ENCODE data around the gene HOXB3. TPM values are rescaled to one million over a fixed set of nuclear protein-coding genes. Genes with fewer than 3 reads are reported as not detected.

HOXB3 gene
- total and polyA plus RNA-seq, 2 donors (not counting 1 experiment from before 2014, with no cell fraction given), result 15.7 to 28.6 TPM

DNA sequence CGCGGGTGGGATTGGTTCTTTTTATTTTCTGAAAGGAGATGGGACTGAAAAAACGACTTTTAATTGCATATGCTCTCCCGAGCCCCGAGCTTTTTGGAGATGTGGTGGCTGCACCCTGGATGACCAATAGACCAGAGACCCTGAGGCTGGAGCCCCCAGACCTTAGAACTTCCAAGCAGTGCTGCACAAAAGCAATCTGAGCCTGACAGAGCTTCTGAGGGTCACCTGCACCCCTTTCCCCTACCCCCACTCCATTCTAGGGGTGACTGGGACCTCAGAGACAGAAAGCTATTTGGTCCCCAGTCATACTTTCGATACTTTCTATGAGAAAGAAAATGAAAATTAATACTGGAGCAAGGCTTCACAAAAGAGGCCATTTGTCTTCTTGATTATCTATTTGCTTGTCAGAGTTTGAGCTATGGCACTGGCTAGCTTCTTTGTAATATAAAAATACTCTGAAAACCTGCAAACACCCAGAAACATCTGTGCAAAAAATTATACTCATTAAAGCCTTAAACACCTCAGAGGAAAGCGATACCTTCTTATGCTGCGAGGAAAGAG lies 15.5 kb downstream of the HOXB3 start:
- DNase-seq (ENCODE audit: low read depth in 2 of 2), result no peak
- no peaks in the 10 kb centered on the region for H3K9me3 ChIP-seq (ENCODE audit: control insufficient read depth, insufficient read depth, low read depth, low read length)
- no peak overlapping the region for H2AFZ ChIP-seq (ENCODE audit: low read length)
- TF ChIP-seq, protein P1, sequence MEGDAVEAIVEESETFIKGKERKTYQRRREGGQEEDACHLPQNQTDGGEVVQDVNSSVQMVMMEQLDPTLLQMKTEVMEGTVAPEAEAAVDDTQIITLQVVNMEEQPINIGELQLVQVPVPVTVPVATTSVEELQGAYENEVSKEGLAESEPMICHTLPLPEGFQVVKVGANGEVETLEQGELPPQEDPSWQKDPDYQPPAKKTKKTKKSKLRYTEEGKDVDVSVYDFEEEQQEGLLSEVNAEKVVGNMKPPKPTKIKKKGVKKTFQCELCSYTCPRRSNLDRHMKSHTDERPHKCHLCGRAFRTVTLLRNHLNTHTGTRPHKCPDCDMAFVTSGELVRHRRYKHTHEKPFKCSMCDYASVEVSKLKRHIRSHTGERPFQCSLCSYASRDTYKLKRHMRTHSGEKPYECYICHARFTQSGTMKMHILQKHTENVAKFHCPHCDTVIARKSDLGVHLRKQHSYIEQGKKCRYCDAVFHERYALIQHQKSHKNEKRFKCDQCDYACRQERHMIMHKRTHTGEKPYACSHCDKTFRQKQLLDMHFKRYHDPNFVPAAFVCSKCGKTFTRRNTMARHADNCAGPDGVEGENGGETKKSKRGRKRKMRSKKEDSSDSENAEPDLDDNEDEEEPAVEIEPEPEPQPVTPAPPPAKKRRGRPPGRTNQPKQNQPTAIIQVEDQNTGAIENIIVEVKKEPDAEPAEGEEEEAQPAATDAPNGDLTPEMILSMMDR (conservative IDR thresholded peaks at IDR 0.05 in 1 of 2, IDR thresholded peaks at IDR 0.05 in 1 of 2; ENCODE audit: low read depth in 1 of 2, low read length in 2 of 2), result no peak
- no peak for TF ChIP-seq EZH2 (IDR thresholded peaks at IDR 0.05; ENCODE audit: low read length, missing control alignments)
- peak overlapping the region; percentile 25 to 98 (median 60) for H3K4me3 ChIP-seq (replicated peaks in 1 of 4; ENCODE audit: control extremely low read depth in 1 of 4, insufficient read depth in 1 of 4, low read depth in 3 of 4, low read length in 4 of 4)
- peak overlapping the region; percentile 86 for H3K4me2 ChIP-seq (ENCODE audit: extremely low read depth, insufficient read depth, low read length)
- H3K36me3 ChIP-seq (ENCODE audit: control insufficient read depth, insufficient read depth, low read length), result peaks cover 3% of the 10 kb centered on the region
- peak overlapping the region; percentile 98 for H3K27ac ChIP-seq (ENCODE audit: insufficient read depth, low read length)
- H3K27me3 ChIP-seq (ENCODE audit: control insufficient read depth, insufficient read depth, low read length), result no peaks in the 10 kb centered on the region
- H3K79me2 ChIP-seq (ENCODE audit: control insufficient read depth, insufficient read depth, low read length), result peaks cover 99% of the 10 kb centered on the region
- peaks cover 14% of the 10 kb centered on the region for H3K4me1 ChIP-seq (ENCODE audit: control insufficient read depth, extremely low read depth, insufficient read depth, low read length)
- no peaks in the 10 kb centered on the region for H4K20me1 ChIP-seq (ENCODE audit: control insufficient read depth, extremely low read depth, insufficient read depth, low read length)
- no peak overlapping the region for H3K9ac ChIP-seq (ENCODE audit: insufficient read depth, low read length)

DNA sequence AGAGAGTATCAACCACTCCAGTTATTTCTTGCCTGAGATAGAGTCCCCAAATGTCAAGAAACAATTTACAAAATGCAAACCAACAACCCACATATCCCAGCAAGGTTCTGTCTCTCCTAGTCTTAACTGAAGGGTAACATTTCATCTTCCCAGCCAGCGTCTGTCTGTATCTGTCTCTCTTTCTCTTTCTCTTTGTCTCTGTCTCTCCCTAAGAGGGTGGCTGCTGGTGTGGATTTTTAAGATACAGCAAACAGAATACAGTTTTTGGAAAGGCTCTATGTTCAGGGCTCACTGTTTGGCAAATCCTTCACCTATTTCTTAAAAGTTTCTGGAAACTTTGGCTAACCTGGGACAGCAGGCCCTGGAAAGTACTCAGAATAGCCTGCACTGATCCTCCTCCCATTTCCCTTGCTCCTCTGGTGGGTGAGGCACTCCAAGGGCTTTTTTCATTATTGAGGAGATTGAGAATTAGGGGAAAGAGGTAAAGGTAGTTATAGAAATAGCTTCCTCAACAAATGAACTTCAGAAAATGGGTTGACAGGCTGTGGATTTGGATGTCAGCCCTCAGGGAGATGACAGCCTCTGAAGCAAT lies 18.1 kb downstream of the HOXB3 start:
- TF ChIP-seq, protein P1 (conservative IDR thresholded peaks at IDR 0.05 in 1 of 2, IDR thresholded peaks at IDR 0.05 in 1 of 2; ENCODE audit: low read depth in 1 of 2, low read length in 2 of 2), result no peak
- no peak for TF ChIP-seq EZH2 (IDR thresholded peaks at IDR 0.05; ENCODE audit: low read length, missing control alignments)
- H3K4me3 ChIP-seq (replicated peaks in 1 of 4; ENCODE audit: control extremely low read depth in 1 of 4, insufficient read depth in 1 of 4, low read depth in 3 of 4, low read length in 4 of 4), result peak overlapping the region; percentile 44 to 98 (median 64)
- peak overlapping the region; percentile 68 for H3K9ac ChIP-seq (ENCODE audit: insufficient read depth, low read length)
- peaks cover 100% of the 10 kb centered on the region for H3K79me2 ChIP-seq (ENCODE audit: control insufficient read depth, insufficient read depth, low read length)
- no peaks in the 10 kb centered on the region for H3K9me3 ChIP-seq (ENCODE audit: control insufficient read depth, insufficient read depth, low read depth, low read length)
- peak overlapping the region; percentile 86 for H3K4me2 ChIP-seq (ENCODE audit: extremely low read depth, insufficient read depth, low read length)
- H3K27me3 ChIP-seq (ENCODE audit: control insufficient read depth, insufficient read depth, low read length), result no peaks in the 10 kb centered on the region
- H3K4me1 ChIP-seq (ENCODE audit: control insufficient read depth, extremely low read depth, insufficient read depth, low read length), result peaks cover 22% of the 10 kb centered on the region
- no peaks in the 10 kb centered on the region for H4K20me1 ChIP-seq (ENCODE audit: control insufficient read depth, extremely low read depth, insufficient read depth, low read length)
- peak overlapping the region; percentile 98 for H3K27ac ChIP-seq (ENCODE audit: insufficient read depth, low read length)
- peaks cover 6% of the 10 kb centered on the region for H3K36me3 ChIP-seq (ENCODE audit: control insufficient read depth, insufficient read depth, low read length)
- no peak overlapping the region for H2AFZ ChIP-seq (ENCODE audit: low read length)
- no peak for DNase-seq (ENCODE audit: low read depth in 2 of 2)

DNA sequence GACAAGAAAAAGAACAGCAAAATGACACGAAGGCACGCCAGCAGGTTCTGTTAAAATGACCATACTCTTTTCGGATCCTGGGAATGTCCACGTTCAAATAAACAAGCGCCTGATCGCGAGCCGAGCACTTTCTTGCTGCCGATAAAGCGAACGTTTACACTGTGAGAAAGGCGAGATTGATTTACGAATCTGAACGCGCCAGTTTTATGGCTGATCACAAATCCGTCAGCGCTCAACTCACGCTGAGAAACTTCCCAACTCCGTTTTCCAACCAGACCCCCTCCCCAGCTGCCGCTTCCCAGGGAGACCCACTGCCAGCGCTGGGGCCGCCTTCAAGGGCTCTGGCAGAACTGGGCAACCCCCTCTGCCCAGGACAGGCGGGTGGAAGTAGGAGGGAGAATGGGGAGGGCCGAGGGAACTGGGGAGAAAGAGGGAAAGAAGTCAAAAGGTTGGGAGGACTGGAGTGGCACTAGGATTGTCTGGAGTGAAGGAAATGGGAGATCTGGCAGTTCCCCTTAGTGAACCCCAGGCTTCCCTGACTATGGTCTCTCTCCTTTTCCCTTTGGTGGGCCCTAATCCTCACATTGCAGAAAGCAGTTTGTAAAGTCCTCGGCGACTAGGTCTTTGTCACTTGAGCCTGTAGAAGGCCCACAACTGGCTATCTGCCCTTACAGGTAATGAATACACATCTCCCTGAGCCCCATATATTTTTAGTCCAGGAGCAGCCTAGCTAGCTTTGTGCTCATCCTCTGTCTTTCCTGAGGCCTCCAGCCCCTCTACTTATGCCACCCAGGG lies 18.8 kb downstream of the HOXB3 start:
- Histone ChIP-seq H2AFZ (ENCODE audit: low read length) (no peak overlapping the region), H3K4me1 (ENCODE audit: control insufficient read depth, extremely low read depth, insufficient read depth, low read length) (peaks cover 29% of the 10 kb centered on the region), H3K4me2 (ENCODE audit: extremely low read depth, insufficient read depth, low read length) (peak overlapping the region; percentile 86), H3K4me3 (replicated peaks in 1 of 4; ENCODE audit: control extremely low read depth in 1 of 4, insufficient read depth in 1 of 4, low read depth in 3 of 4, low read length in 4 of 4) (peak overlapping the region; percentile 44 to 98 (median 64)), H3K27me3 (ENCODE audit: control insufficient read depth, insufficient read depth, low read length) (no peaks in the 10 kb centered on the region), H3K9ac (ENCODE audit: insufficient read depth, low read length) (peak overlapping the region; percentile 68), H3K27ac (ENCODE audit: insufficient read depth, low read length) (peak overlapping the region; percentile 98), H3K36me3 (ENCODE audit: control insufficient read depth, insufficient read depth, low read length) (peaks cover 8% of the 10 kb centered on the region), H3K9me3 (ENCODE audit: control insufficient read depth, insufficient read depth, low read depth, low read length) (no peaks in the 10 kb centered on the region), H4K20me1 (ENCODE audit: control insufficient read depth, extremely low read depth, insufficient read depth, low read length) (no peaks in the 10 kb centered on the region), H3K79me2 (ENCODE audit: control insufficient read depth, insufficient read depth, low read length) (peaks cover 100% of the 10 kb centered on the region)
- TF ChIP-seq EZH2 (IDR thresholded peaks at IDR 0.05; ENCODE audit: low read length, missing control alignments), result no peak
- TF ChIP-seq, protein P1 (conservative IDR thresholded peaks at IDR 0.05 in 1 of 2, IDR thresholded peaks at IDR 0.05 in 1 of 2; ENCODE audit: low read depth in 1 of 2, low read length in 2 of 2), result no peak
- peak; percentile 48 to 83 for DNase-seq (ENCODE audit: low read depth in 2 of 2)

All from fibroblast of lung (primary cell).